SK-N-SH (cell line): ENCODE measurements around the gene HOXA6. TPM values are rescaled to one million over a fixed set of nuclear protein-coding genes. Genes with fewer than 3 reads are reported as not detected.

Source experiments
- CTCF ChIA-PET: fragments of 300-600, 350-600 bp; formaldehyde crosslinking; extraction: SDS; loops from one replicate; lab custom pipeline; 2021; lab: Yijun Ruan, JAX
- POLR2A ChIA-PET: fragments of 350-600 bp; sonication (Branson Sonifier 250); formaldehyde crosslinking; extraction: SDS; loops from one replicate; lab custom pipeline; 2020; ENCODE audit warnings: antibody characterized with exemption, inconsistent platforms; lab: Yijun Ruan, JAX
- DNase-seq: peaks from one replicate; pipeline ENCODE4 v3.0.0; 2012
- H2AFZ ChIP-seq: fragments of 200-600 bp; sonication (generic); 2 replicates; pipeline ENCODE4 v1.8.1; 2016; ENCODE audit warnings: antibody characterized with exemption, mild to moderate bottlenecking, low read depth
- H3F3A ChIP-seq: fragments of 200-600 bp; sonication (generic); replicated peaks from 2 replicates; pipeline ENCODE3; 2016; ENCODE audit warnings: antibody characterized with exemption, mild to moderate bottlenecking; ENCODE audit not compliant: insufficient read depth
- H3K27ac ChIP-seq, 2 experiments: fragments of 200-500 bp in 1 of 2; fragments of 200-600 bp in 1 of 2; sonication (Bioruptor generic) in 1 of 2; sonication (generic), shearing (Covaris generic) in 1 of 2; 2 replicates each; pipeline versions ENCODE4 v1.5.1 to v1.6.1; 2014 to 2016; ENCODE audit warnings: low read depth in 2 of 2, inconsistent platforms in 1 of 2, low read length in 1 of 2, mild to moderate bottlenecking in 1 of 2, mixed read lengths in 1 of 2
- H3K27me3 ChIP-seq: fragments of 200-600 bp; sonication (generic), shearing (Covaris generic); 2 replicates; pipeline ENCODE4 v1.6.1; 2016; ENCODE audit warnings: mixed run types; ENCODE audit not compliant: insufficient read depth
- H3K36me3 ChIP-seq, 2 experiments: fragments of 200-500 bp in 1 of 2; fragments of 200-600 bp in 1 of 2; sonication (Bioruptor generic) in 1 of 2; sonication (generic) in 1 of 2; replicated peaks in 1 of 2; 2 replicates each; pipeline versions ENCODE3 to v1.5.1; 2014 to 2016; ENCODE audit warnings: low read length in 1 of 2, mild to moderate bottlenecking in 1 of 2; ENCODE audit not compliant: insufficient read depth in 2 of 2, control insufficient read depth in 1 of 2
- H3K4me1 ChIP-seq, 2 experiments: fragments of 200-500 bp in 1 of 2; fragments of 200-600 bp in 1 of 2; sonication (Bioruptor generic) in 1 of 2; sonication (generic), shearing (Covaris generic) in 1 of 2; 2 replicates each; pipeline versions ENCODE4 v1.5.1 to v1.6.1; 2014 to 2016; ENCODE audit warnings: low read depth in 1 of 2, low read length in 1 of 2, mixed run types in 1 of 2; ENCODE audit not compliant: insufficient read depth in 2 of 2, control insufficient read depth in 1 of 2
- H3K4me2 ChIP-seq: fragments of 200-600 bp; sonication (generic), shearing (Covaris generic); 2 replicates; pipeline ENCODE4 v1.6.1; 2017; ENCODE audit warnings: mixed run types
- H3K4me3 ChIP-seq, 2 experiments: fragments of 200-500 bp in 1 of 2; fragments of 200-600 bp in 1 of 2; sonication (Bioruptor generic) in 1 of 2; sonication (generic), shearing (Covaris generic) in 1 of 2; 2 replicates each; pipeline versions ENCODE4 v1.5.1 to v1.8.1; 2014 to 2016; ENCODE audit warnings: low read depth in 2 of 2, inconsistent platforms in 1 of 2, low read length in 1 of 2, mild to moderate bottlenecking in 1 of 2, mixed read lengths in 1 of 2, moderate library complexity in 1 of 2
- H3K79me2 ChIP-seq: fragments of 200-600 bp; sonication (generic); 2 replicates; pipeline ENCODE4 v1.8.1; 2017; ENCODE audit warnings: mild to moderate bottlenecking; ENCODE audit not compliant: insufficient read depth
- H3K9ac ChIP-seq: fragments of 200-600 bp; sonication (generic); 2 replicates; pipeline ENCODE4 v1.6.1; 2017; ENCODE audit warnings: mixed run types
- H3K9me2 ChIP-seq: fragments of 200-600 bp; sonication (generic); 2 replicates; pipeline ENCODE4 v1.6.1; 2017; ENCODE audit warnings: mixed run types
- H3K9me3 ChIP-seq: fragments of 200-600 bp; sonication (generic); 2 replicates; pipeline ENCODE4 v1.6.1; 2017; ENCODE audit warnings: mixed run types, mild to moderate bottlenecking, moderate library complexity
- H4K20me1 ChIP-seq: fragments of 200-600 bp; sonication (generic); 2 replicates; pipeline ENCODE4 v1.6.1; 2017; ENCODE audit warnings: mild to moderate bottlenecking, mixed run types; ENCODE audit not compliant: insufficient read depth
- CHD2 ChIP-seq: fragments of 150-350 bp; IDR thresholded peaks from 2 replicates; pipeline ENCODE4 v1.6.1; 2018; ENCODE audit warnings: low read length; ENCODE audit not compliant: partially characterized antibody
- ELF1 ChIP-seq: IDR thresholded peaks from 2 replicates; pipeline ENCODE4 v1.4.0; 2012
- EP300 ChIP-seq, 2 experiments: IDR thresholded peaks; 2 replicates each; pipeline versions ENCODE4 v1.4.0 to v1.6.1; 2012; ENCODE audit warnings: borderline replicate concordance in 1 of 2, low read depth in 1 of 2, low read length in 1 of 2
- EZH2phosphoT487 ChIP-seq: fragments of 200-600 bp; sonication (generic); IDR thresholded peaks from 2 replicates; pipeline ENCODE4 v1.6.1; 2017; ENCODE audit warnings: low read depth, mixed run types, mild to moderate bottlenecking, antibody characterized with exemption, moderate library complexity, borderline replicate concordance
- FOSL2 ChIP-seq: IDR thresholded peaks from 2 replicates; pipeline ENCODE4 v1.4.0; 2012; ENCODE audit warnings: low read depth, mild to moderate bottlenecking, moderate library complexity, borderline replicate concordance
- FOXJ3 ChIP-seq: sonication (generic); formaldehyde crosslinking; IDR thresholded peaks from 2 replicates; pipeline ENCODE4 v1.5.1; 2020; ENCODE audit warnings: mild to moderate bottlenecking, missing genetic modification reagents
- GABPA ChIP-seq: IDR thresholded peaks from 2 replicates; pipeline ENCODE4 v1.4.0; 2012; ENCODE audit warnings: low read depth, mild to moderate bottlenecking
- JUND ChIP-seq: IDR thresholded peaks from 2 replicates; pipeline ENCODE4 v1.4.0; 2012
- MEF2A ChIP-seq: IDR thresholded peaks from 2 replicates; pipeline ENCODE4 v1.4.0; 2012; ENCODE audit warnings: low read depth, borderline replicate concordance
- MXI1 ChIP-seq: IDR thresholded peaks from 2 replicates; pipeline ENCODE4 v1.6.1; 2012; ENCODE audit warnings: mild to moderate bottlenecking, low read depth, low read length, improper control_type of control experiment
- RAD21 ChIP-seq: IDR thresholded peaks from 2 replicates; pipeline ENCODE4 v1.6.1; 2012; ENCODE audit warnings: mild to moderate bottlenecking, low read length
- RXRA ChIP-seq: IDR thresholded peaks from 2 replicates; pipeline ENCODE4 v1.4.0; 2012; ENCODE audit warnings: low read depth, mild to moderate bottlenecking, borderline replicate concordance
- TAF1 ChIP-seq: IDR thresholded peaks from 2 replicates; pipeline ENCODE4 v1.6.1; 2012; ENCODE audit warnings: low read depth, mild to moderate bottlenecking, low read length, moderate library complexity, borderline replicate concordance
- TCF12 ChIP-seq: IDR thresholded peaks from 2 replicates; pipeline ENCODE4 v1.4.0; 2012
- TEAD4 ChIP-seq: IDR thresholded peaks from 2 replicates; pipeline ENCODE4 v1.4.0; 2012; ENCODE audit warnings: mild to moderate bottlenecking, borderline replicate concordance; ENCODE audit not compliant: insufficient read depth
- WGBS: methylation state at CpG from one replicate; pipeline ENCODE4 v1.1.6; 2017; ENCODE audit warnings: low lambda C conversion rate; 5-methylcytosine and 5-hydroxymethylcytosine counted together
- polyA plus RNA-seq, 3 experiments: library from polyadenylated mRNA; depleted of rRNA; stranded (reverse); fragments of >200 nt; gene quantifications; 2 replicates each; pipeline ENCODE4 v1.2.3, GENCODE V29; 2012
- TF ChIP-seq, protein P1 (sequence below): IDR thresholded peaks from 2 replicates; pipeline ENCODE4 v1.4.0; 2012; ENCODE audit warnings: low read depth, borderline replicate concordance
- TF ChIP-seq, protein P2 (sequence below): fragments of 200-600 bp; sonication (generic); IDR thresholded peaks from 2 replicates; pipeline ENCODE4 v1.6.1; 2017; ENCODE audit warnings: antibody characterized with exemption, mild to moderate bottlenecking, moderate library complexity

Gene HOXA6
- polyA plus RNA-seq, 1 of the 3 experiments (the other 2 are of a cell fraction): not detected

DNA sequence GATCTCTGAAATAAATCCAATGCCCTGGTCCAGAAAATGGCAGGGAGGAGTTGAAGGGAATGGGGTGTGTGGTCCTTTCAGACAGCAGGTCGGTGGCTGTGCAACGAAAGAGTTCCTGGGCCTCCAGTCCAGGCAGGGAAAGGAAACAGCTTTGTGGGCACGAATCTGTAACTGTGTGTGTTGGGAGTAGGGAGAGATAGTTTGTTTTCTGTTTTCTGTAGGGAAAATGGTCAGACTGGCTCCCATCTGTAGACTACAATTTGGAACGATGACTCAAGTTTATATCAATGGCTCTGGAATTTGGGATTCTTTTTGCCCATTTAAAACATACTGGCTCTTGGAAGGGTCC lies 20.3 kb upstream of the HOXA6 start:
- Histone ChIP-seq H4K20me1 (peaks cover 13% of the 10 kb centered on the region), H3K36me3 (no peaks in the 10 kb centered on the region), H3K9me3 (no peaks in the 10 kb centered on the region), H3K27me3 (peaks cover 100% of the 10 kb centered on the region), H3K9ac (no peak overlapping the region), H3K4me3 (no peak overlapping the region), H3K4me2 (no peak overlapping the region), H3K9me2 (no peaks in the 10 kb centered on the region), H3K27ac (no peak overlapping the region), H3K79me2 (no peaks in the 10 kb centered on the region), H3F3A (peaks cover 15% of the 10 kb centered on the region), H3K4me1 (peaks cover 0 to under 1% of the 10 kb centered on the region in 2 experiments; a peak in 1 of 4 replicates), H2AFZ (no peak overlapping the region)
- no peak for DNase-seq
- POLR2A ChIA-PET: no interaction called here
- CTCF ChIA-PET: interaction anchor here (0.6 to 12.1 kb wide), 12 partner anchors 7 to 1430 kb away, joined by 3 to 205 read pairs (median 4); partner anchors contain the start of genes HOXA10, HOXA3 and HOXA7
- TF ChIP-seq EP300 (IDR thresholded peaks at IDR 0.05; ENCODE audit: borderline replicate concordance in 1 of 2, low read depth in 1 of 2, low read length in 1 of 2) (no peak), GABPA (no peak), FOSL2 (no peak), TCF12 (no peak), MXI1 (no peak), MEF2A (no peak), FOXJ3 (no peak), RXRA (no peak), TAF1 (no peak)
- 24% methylated on average over 4 of the region's 4 CpGs for whole genome bisulfite sequencing

DNA sequence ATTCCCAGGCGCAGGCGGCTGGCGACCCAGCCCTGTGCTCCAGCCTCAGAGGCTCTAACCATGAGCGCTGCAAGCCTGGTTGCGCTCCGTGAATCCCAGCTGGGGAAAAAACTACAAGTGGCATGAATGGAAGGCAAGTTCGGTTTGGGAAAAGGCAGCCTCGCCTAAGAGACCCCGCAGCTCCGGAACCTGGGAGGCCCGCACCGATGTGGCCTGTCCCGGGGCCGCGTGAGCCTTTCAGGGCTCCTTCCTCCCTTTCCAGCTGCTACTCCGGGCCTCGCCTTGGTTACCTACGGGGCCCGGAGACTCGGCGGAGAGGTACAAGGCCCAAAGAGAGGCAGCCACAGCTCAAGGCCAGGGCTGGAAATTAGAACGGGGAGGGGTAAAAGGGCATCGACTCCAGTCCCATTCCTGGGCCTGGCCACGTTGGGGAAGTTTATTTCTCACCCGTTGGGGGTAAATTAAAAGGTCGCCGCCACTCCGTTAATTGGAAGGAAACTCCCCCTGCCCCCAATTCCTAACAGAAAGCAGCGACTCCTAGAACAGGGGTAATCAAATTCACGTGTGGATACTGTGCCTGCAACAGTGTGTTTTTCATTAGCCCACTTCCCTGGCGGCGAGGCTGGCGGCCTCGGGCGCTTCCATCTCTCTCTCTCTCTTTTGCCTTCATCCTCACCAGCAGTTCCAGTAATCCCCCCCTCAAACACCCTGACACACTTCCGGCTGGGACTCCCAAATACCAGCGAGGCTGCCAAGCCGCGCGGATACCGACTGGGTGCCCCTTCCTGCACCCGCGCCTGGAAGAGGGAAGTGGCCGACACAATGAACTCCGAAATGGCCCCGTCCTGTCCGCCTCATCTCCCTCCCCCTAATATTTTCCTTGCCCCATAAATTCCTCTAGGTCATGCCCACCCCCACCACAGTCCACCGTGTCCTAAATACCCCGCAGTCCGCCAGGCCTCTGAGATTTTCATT lies 19.2 kb upstream of the HOXA6 start:
- no peak for TF ChIP-seq JUND
- TF ChIP-seq, protein P1, sequence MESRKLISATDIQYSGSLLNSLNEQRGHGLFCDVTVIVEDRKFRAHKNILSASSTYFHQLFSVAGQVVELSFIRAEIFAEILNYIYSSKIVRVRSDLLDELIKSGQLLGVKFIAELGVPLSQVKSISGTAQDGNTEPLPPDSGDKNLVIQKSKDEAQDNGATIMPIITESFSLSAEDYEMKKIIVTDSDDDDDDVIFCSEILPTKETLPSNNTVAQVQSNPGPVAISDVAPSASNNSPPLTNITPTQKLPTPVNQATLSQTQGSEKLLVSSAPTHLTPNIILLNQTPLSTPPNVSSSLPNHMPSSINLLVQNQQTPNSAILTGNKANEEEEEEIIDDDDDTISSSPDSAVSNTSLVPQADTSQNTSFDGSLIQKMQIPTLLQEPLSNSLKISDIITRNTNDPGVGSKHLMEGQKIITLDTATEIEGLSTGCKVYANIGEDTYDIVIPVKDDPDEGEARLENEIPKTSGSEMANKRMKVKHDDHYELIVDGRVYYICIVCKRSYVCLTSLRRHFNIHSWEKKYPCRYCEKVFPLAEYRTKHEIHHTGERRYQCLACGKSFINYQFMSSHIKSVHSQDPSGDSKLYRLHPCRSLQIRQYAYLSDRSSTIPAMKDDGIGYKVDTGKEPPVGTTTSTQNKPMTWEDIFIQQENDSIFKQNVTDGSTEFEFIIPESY: no peak
- no peak for TF ChIP-seq ELF1
- TF ChIP-seq EZH2phosphoT487: peak; percentile 88
- no peak for TF ChIP-seq CHD2
- TF ChIP-seq TCF12: no peak
- no peak for TF ChIP-seq TEAD4
- TF ChIP-seq RAD21: no peak
- TF ChIP-seq, protein P2, sequence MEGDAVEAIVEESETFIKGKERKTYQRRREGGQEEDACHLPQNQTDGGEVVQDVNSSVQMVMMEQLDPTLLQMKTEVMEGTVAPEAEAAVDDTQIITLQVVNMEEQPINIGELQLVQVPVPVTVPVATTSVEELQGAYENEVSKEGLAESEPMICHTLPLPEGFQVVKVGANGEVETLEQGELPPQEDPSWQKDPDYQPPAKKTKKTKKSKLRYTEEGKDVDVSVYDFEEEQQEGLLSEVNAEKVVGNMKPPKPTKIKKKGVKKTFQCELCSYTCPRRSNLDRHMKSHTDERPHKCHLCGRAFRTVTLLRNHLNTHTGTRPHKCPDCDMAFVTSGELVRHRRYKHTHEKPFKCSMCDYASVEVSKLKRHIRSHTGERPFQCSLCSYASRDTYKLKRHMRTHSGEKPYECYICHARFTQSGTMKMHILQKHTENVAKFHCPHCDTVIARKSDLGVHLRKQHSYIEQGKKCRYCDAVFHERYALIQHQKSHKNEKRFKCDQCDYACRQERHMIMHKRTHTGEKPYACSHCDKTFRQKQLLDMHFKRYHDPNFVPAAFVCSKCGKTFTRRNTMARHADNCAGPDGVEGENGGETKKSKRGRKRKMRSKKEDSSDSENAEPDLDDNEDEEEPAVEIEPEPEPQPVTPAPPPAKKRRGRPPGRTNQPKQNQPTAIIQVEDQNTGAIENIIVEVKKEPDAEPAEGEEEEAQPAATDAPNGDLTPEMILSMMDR: no peak
- no peak overlapping the region for H3K4me2 ChIP-seq
- H3K9ac ChIP-seq: no peak overlapping the region
- DNase-seq: peak; percentile 45
- H3F3A ChIP-seq: peaks cover 20% of the 10 kb centered on the region
- H3K27ac ChIP-seq: no peak overlapping the region
- H3K36me3 ChIP-seq: no peaks in the 10 kb centered on the region
- CTCF ChIA-PET: interaction anchor here (0.9 to 12.1 kb wide), 7 partner anchors 8 to 797 kb away, joined by 3 to 205 read pairs (median 4); partner anchors contain the start of genes HOXA10 and HOXA3
- H3K79me2 ChIP-seq: no peaks in the 10 kb centered on the region
- peaks cover 100% of the 10 kb centered on the region for H3K27me3 ChIP-seq
- POLR2A ChIA-PET: no interaction called here
- no peaks in the 10 kb centered on the region; a peak in 1 of 4 replicates for H3K4me1 ChIP-seq
- H3K9me3 ChIP-seq: no peaks in the 10 kb centered on the region
- peaks cover 13% of the 10 kb centered on the region for H4K20me1 ChIP-seq
- WGBS: 22% methylated on average over 50 of the region's 50 CpGs
- no peaks in the 10 kb centered on the region for H3K9me2 ChIP-seq
- H2AFZ ChIP-seq: no peak overlapping the region
- H3K4me3 ChIP-seq: no peak overlapping the region
